ENCODE data around the gene UBP1.
"Not testable (repeated sequence)": the region's sequence is repeated elsewhere in the genome, so short reads cannot be mapped to it uniquely, and the experiment has no call there.

Gene UBP1

DNA sequence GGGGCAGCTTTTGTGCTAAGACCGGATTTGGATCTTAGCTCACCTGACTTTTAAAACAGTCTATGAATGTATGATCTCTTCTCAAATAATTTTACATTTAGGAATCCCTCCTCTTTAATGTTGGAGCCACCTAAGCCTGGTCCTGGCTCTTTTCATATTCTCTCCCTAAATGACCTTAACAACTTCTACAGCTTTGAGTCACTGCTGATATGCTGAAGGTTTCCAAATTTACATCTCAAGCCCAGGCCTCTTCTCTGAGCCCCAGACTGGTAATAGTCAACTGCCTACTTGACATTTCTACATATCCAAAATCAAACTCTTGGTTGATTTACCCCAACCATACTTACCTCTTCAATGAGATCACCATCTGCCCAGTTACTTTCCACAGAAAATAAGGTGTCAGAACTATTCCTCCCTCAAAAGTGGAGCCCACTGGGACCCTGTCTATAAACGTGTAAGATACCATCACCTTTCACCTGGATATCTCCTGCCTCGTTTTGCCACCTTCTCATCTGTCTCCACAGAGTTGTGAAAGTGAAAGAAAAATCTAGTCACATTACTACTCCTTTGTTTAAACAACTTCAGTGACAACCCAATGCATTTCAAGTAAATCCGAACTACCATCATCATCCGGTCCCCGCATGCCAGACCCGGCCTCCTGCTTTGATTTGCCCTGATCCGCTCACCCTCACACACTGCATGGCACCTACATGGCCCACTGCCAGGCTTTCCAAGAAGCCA is 48.8 kb downstream of the UBP1 start:
- no peak for DNase-seq (ENCODE audit: low spot score)

DNA sequence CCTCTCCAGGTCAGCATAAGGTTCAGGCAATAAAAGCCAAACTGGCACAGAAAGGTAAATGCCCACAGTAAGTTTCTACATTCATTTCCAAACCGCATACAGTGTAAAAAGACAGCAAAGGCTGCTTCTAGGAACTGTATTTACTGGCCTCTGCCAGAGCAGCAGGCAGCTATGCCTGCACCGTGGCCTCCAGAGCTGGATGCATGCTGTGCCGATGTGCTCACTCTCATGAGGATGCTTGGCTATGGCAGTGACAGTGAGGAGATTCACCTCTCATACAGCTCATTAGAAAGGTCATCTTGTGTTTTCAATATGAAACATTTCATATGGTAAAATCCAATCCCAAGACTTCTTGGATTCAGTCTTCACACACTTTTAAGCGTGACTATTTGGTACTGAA is 50.3 kb downstream of the UBP1 start:
- no peak for DNase-seq (ENCODE audit: low spot score)

DNA sequence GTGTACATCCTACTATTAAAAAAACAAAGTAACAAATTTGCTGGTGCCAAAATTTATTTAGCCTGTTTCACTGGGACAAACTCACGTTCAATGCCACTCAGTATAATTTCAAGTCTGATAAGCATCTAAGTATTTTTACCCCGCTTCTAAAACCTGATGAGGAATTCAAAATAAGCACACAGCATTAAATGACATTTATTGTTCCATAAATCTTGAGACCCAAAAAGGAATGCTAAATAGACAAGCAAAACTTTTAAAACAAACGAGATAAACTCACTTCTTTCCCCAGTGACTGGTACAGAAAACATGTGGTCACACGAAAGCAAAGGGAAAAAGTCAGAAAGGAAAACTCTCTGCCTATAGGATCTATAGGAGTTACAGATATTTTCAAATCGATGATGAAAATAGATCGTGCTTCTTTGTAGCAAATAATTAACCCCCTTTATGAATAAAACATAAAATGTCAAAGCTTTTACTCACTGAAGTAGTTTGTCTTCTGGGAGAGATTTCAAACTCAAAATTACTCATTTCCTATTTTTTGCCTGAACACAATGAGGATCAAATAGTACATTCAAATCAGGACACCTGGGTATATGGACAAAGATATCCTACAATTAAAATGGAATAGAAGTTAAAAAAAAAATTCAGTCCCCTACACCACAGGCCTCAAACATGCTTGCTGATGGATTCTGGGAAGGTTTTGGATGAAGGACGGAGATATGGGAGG is 51.7 kb downstream of the UBP1 start:
- DNase-seq (ENCODE audit: low spot score), result no peak

DNA sequence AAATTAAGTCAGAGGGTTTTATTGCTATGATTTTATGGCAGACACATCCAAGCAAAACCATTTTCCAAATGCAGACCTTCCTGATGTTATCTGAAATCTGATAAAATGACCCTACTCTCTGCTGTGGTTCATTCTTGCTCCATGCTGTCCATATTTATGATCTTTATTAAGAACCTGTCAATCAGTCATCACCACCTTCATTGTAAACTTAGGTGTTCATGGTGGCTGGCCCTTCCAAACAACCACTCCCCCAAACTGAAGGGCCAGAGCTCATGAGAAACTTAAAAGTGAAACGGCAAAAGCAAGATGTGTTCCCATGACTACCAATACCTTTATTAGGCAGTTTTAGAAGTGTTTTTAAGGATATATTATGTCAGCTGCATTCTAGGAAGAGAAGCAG is 53.6 kb downstream of the UBP1 start:
- no peak for DNase-seq (ENCODE audit: low spot score)

DNA sequence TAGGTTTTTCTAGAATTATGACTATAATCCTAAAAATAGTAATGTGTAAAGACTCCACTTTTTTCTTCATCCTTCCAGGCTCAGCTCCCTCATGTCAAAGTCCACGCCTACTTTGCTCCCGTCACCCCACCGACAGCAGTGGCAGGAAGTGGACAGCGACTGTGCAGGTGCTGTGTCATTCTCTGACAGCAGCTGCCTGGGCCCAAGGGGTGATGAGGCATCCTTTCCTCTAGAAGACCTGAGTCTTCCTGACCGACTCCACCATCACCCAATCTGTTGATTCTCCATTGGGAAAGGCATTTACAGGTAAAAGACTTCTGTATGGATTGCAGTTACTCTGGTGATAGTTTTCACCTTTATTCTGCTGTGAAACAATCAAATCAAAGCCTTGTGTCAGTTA is 54.8 kb downstream of the UBP1 start:
- DNase-seq (ENCODE audit: low spot score), result no peak

DNA sequence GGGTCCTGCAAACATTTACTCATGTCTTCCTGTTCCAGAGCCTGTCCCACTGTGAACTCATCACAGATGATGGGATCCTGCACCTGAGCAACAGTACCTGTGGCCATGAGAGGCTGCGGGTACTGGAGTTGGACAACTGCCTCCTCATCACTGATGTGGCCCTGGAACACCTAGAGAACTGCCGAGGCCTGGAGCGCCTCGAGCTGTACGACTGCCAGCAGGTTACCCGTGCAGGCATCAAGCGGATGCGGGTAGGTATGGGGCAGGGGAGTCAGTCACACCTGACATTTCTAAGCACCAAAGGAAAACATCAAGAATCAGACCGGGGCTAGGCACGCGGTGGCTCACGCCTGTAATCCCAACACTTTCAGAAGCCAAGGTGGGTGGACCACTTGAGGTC is 56.3 kb downstream of the UBP1 start:
- no peak for DNase-seq (ENCODE audit: low spot score)

DNA sequence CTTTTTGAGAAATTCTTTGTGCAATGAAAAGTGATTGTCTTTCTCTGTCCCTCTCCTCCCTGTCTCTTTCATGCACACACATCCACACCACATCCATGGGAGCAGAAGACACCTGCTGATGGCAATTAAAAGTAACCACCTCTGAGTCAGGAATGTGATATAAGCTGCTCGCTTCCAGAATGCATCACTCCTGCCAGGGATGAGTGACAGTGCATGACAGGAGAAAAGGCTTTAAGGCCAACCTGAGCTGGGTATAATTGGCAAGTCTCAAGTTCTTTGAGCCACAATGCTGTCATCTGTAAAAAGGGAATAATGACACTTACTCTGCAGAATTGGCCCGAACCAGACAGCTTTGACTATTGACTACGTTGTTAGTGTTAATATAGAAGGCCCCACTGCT is 59.6 kb downstream of the UBP1 start:
- no peak for DNase-seq (ENCODE audit: low spot score)

DNA sequence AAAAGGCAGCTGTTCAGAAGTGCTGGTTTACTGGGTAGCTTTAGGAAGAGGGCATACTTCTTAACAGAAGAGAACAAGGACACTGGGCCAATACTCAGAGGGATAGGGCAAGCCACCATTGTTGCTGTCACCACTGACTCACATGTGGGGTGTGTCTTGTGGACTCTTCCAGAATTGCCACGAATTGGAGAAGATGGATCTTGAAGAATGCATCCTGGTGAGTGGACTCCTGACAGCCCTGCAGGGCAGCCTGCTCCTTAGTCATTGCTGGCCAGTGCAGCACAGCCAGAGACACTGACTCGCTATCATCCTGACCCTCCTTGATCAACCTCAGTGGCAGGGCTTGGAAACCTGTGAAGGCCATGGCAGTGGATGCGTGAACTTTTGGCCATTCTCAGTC is 62.3 kb downstream of the UBP1 start:
- peak; percentile 77 for DNase-seq (ENCODE audit: low spot score)

DNA sequence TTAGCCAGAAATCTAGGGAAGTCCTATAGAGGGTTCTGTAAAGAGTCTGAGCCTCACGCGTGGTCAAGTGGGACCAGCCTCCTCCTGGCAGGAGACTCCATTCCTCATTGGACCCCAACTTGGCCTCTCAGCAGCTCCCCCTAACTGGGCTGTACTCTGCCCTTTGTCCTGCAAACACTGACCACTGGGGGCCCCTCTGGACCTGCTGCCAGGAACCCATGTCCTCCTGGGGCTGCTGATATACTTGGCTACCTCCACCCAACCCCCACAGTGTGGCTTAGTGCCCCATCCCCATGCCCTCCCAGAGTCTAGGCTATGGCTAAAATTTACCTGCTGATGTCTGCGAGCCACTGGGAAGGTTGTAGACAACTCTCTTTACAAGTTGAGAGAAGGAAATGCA is 62.7 kb downstream of the UBP1 start:
- DNase-seq (ENCODE audit: low spot score), result no peak

DNA sequence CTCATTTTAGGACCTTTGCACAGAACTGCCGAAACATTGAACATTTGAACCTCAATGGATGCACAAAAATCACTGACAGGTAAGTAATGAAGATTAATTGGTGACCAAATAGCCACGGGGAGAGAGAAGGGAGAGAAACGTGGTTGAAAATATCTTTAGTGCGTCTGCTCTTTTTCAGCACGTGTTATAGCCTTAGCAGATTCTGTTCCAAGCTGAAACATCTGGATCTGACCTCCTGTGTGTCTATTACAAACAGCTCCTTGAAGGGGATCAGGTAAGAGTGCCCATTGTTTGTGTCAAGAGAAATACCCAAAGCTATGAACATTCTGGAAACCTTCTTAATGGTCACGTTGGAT is 67.1 kb downstream of the UBP1 start:
- no peak for DNase-seq (ENCODE audit: low spot score)

DNA sequence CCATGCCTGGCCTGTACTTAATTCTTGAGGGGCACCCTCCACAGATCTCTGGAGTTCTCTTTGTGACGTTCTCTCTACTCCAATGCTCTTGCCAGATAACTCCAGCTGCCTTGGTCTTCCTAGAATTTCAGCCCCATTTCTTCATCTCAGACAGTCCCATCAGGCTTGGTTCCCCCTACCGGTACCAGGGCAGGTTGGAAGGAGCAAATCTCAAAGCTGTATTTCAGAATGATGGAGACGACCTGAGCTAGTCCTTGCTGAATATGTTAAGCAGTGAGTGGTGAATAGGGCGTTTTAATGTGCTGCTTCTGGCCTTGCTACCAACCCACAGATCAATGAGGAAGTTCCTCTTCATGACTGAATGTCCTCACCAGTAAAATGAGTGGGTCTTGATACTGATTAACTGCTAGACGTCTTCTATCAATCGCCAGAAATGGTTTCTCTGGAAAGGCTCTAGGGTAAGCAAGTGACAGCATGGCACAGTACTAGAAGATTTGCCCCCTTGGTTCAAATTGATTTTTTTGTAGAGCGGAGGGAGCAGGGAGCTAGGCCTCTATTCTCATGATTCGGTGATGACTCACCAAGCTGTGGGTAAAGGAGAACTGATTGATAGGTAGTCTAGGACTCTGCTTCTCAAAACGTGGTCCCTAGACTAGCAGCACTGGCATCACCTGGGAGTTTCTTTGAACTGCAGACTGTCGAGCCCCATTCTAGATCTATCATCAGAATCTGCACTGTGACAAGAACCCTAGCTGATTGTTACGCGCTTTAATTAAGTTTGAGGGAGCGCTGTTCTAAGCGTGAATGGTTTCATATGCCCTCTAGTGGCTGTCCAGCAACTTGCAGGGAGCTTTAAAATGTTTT is 67.8 kb downstream of the UBP1 start:
- peak; percentile 59 for DNase-seq (ENCODE audit: low spot score)

DNA sequence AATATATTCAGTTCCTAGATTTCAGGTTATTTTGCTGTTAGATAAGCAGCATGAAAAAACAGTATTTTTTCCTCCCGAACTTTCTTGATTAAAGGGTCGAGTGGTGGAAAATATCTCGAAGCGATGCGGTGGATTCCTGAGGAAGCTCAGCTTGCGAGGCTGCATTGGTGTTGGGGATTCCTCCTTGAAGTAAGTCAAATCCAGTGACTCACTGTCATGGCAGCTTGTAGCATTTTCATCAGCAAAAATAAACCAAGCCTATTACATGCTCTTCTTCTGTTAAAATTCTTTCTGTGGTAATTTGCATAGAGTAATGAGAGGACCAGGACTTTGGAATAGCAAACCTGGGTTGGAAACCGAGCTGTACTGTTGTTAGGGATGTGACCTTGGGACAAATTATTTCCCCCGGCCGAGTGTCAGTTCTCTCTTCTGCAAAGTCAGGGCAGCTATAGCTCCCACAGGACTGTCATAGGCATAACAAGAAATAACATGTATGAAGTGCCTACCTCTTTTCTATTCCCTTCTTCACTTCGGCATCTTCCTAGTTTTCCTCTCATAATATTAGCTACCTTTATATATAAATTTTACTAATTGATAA is 75.6 kb downstream of the UBP1 start:
- DNase-seq (ENCODE audit: low spot score), result no peak

DNA sequence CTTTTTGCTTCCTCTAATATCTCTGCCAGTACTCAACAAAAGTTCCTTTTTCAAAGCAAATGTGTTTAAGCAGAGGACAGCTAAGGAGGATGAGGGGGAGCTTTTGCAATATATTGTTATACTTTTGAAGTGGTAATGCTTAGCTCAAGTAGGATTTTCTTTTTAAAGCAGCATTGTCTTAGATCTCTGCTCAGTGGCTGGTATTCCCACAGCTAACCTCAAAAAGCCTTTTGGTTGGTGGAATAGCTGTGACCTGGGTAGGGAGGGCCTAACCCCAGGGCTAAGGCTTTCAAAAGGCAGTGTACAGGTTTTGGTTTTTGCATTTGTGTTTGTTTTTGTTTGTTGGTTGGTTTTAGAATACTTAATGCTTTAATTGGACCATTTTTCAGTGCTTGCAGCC is 76.1 kb downstream of the UBP1 start:
- no peak for DNase-seq (ENCODE audit: low spot score)

DNA sequence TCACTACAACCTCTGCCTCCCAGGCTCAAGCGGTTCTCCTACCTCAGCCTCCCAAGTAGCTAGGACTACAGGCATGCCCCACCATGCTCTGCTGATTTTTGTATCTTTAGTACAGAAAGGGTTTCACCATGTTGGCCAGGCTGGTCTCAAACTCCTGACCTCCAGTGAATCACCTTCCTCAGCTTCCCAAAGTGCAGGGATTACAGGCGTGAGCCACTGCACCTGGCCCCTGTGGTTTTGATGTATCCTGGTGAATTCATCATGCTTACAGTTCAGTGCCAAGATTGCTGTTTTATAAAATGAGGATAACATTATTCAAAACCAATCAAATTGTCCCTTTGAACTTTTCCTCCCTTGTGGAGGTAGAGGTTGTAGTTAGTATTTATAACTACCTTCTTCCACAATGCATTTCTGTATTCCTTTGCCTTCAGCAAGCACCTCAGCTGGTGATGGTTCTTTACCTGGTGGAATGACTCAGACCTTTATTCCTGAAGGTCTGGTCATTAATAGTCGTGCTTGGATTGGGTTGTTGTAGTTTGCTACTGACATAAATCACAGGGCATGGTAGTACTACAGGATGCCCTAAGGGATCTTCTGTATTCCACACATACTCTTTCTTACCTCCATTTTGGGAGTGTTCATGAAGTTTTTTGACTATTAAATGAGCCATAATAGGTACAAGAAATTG is 76.9 kb downstream of the UBP1 start:
- DNase-seq (ENCODE audit: low spot score), result no peak

DNA sequence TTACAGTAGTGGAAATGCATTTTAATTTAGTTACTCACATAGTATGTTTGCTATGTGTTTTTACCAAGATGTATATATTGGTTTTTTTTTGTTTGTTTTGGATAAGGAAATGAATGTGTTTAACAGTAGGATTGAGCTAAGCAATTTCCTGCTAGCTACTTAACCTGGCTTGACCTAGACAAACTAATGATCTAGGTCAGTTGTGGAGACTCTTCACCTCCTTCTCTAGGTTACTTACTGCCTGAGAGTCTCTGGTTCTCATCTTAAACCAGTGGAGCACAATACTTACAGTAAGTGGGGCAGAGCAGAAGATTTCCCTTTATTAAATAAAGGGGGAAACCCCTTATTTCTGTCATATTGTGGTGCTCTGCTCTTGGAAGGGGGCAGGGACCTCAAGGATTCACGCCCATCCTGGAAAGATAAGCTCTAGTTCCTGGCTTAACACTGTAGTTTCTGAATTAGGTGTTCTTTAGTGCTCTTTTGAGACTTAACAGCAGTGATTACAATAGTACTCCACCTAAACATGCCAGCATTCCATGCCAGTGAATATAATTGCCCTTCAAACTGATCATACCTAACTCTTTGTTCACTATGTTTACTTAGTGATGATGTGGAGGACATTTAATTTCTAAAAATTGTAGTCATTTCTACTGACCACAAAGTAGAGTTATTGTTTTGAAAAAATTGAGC is 79.9 kb downstream of the UBP1 start:
- peak; percentile 58 for DNase-seq (ENCODE audit: low spot score)

DNA sequence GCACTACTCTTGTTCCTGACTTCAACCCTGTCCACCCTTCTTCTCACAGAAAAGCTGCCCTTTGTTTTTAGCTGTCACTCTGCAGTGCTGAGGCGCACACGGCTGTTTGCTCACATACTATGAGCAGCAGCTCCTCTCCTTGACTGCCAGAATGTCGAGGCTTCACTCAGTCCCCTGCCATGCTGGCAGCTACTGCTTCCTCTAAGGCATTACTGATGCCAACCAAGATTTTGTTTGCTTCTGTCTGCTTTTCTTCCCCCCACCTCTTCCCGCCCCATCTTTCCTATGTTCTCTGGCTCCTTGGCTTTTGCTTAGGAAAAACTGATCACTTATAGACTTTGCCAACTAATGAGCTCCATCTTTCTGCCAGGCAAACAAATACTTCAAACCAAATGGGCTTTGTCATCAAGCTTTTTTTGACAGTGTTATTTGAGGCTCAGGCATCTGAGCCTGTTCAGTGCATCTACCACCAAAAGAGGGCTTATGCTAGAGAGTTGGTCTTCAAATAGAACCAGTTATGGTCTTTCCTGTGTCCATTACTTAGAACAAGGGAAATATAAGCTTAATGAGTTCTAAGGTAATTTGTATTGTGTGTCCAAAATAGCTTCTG is 81.9 kb downstream of the UBP1 start:
- DNase-seq (ENCODE audit: low spot score), result no peak

DNA sequence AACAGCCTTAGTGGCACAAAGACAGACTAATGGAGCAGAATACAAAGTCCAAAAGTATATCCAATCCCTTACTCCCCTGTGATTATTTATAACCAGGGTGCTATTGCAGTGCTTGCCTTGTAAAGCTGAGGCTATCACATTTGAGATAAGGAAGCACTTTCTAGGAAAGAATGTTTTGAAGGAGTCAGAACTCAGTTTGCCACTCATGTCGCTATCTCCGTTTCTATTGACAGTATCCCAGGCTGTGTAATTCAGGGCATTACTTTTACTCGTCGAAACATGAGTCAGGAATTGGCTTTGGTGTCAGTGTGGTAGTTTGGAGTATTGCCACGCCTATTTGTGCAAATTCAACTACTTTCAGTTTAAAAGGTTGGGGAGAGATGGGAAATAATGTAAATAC is 84.6 kb downstream of the UBP1 start:
- peak; percentile 52 for DNase-seq (ENCODE audit: low spot score)

DNA sequence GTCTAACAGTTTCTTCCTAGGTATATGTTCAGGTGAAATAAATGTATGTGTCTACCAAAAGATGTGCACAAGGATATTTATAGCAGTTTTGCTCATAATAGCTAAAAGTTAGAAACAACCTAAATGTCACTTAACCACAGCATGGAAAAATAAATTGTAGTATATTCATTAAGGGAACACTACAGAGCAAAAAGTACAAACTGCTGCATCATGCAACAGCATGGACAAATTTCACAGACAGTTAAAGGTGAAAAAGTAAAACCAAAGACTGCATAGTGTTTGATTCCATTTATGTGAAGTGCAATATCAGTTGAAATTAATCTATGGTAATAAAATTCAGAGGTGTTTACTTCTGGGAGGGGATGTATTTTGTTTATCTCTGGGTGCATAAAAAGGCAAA is 100.4 kb downstream of the UBP1 start:
- no peak for DNase-seq (ENCODE audit: low spot score)

DNA sequence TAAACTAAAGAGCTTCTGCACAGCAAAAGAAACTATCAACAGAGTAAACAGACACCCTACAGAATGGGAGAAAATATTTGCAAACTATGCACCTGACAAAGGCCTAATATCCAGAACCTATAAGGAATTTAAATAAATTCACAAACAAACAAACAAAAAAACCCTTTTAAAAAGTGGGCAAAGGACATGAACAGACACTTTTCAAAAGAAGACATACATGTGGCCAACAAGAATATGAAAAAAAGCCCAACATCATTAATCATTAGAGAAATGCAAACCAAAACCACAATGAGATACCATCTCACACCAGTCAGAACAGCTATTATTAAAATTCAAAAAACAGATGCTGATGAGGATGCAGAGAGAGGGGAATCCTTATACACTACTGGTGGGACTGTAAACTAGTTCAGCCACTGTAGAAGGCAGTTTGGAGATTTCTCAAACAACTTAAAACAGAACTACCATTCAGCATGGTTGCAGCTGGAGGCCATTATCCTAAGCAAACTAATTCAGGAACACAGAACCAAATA is 101.2 kb downstream of the UBP1 start:
- DNase-seq (ENCODE audit: low spot score), result not testable (repeated sequence)
